ENCODE results near the gene NR4A2. TPM values are rescaled to one million over a fixed set of nuclear protein-coding genes. Genes with fewer than 3 reads are reported as not detected.

Gene NR4A2
- 1.4 and 2.6 TPM in 2 replicates for total RNA-seq (2022)
- percentile 69 among the genes with signal in this experiment for Bru-seq, nascent RNA
- BruChase-seq, experiment 1, labeled RNA remaining after a 6-hour chase = percentile 31 among the genes with signal in this experiment
- percentile 50 among the genes with signal in this experiment for BruChase-seq, experiment 2, labeled RNA remaining after a 2-hour chase
- long read RNA-seq, partial matches to known transcripts = 1 of 3 reads
- long read RNA-seq, other reads (novel, unspliced or antisense) = 1 of 3 reads

GRCh38 chr2:156332534-156333273, at the start of gene NR4A2:
Gene NR4A2, minus strand, starts transcription at chr2:156332721. Its CDS starts 2,535 bp downstream, at chr2:156330186.
- TF ChIP-seq, protein P1, sequence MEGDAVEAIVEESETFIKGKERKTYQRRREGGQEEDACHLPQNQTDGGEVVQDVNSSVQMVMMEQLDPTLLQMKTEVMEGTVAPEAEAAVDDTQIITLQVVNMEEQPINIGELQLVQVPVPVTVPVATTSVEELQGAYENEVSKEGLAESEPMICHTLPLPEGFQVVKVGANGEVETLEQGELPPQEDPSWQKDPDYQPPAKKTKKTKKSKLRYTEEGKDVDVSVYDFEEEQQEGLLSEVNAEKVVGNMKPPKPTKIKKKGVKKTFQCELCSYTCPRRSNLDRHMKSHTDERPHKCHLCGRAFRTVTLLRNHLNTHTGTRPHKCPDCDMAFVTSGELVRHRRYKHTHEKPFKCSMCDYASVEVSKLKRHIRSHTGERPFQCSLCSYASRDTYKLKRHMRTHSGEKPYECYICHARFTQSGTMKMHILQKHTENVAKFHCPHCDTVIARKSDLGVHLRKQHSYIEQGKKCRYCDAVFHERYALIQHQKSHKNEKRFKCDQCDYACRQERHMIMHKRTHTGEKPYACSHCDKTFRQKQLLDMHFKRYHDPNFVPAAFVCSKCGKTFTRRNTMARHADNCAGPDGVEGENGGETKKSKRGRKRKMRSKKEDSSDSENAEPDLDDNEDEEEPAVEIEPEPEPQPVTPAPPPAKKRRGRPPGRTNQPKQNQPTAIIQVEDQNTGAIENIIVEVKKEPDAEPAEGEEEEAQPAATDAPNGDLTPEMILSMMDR (IDR thresholded peaks at IDR 0.05; ENCODE audit: unreplicated experiment) = no peak
- H3K9me3 Mint-ChIP-seq (ENCODE audit: unreplicated experiment) = no peaks in the 10 kb centered on the region
- CTCF ChIA-PET = interaction anchor here (0.7 to 6.3 kb wide), 3 partner anchors 208 to 956 kb away, joined by 3 to 66 read pairs (median 20); no protein-coding TSS in a partner anchor
- TSS peak; percentile 22 for BruUV-seq (replicated peaks)
- peaks cover 19% of the 10 kb centered on the region for H3K36me3 Mint-ChIP-seq (ENCODE audit: insufficient read depth, unreplicated experiment)
- POLR2A ChIA-PET = interaction anchor here (0.6 to 5.0 kb wide), 9 partner anchors 9 to 560 kb away, joined by 3 to 74 read pairs (median 18); partner anchors contain the start of gene GPD2
- peak within 1 kb of the TSS; percentile 87 for H3K4me3 Mint-ChIP-seq (ENCODE audit: unreplicated experiment)
- DNase-seq (ENCODE audit: unreplicated experiment) = peak; percentile 94
- peaks cover 12% of the 10 kb centered on the region for H3K4me1 Mint-ChIP-seq (ENCODE audit: insufficient read depth, unreplicated experiment)
- H3K27ac Mint-ChIP-seq (ENCODE audit: low read depth, unreplicated experiment) = peak within 1 kb of the TSS; percentile 99
- no peaks in the 10 kb centered on the region for H3K27me3 Mint-ChIP-seq (ENCODE audit: insufficient read depth, unreplicated experiment)
- intact Hi-C loops (cut with micrococcal nuclease) = loop anchor here (2.0 to 5.0 kb wide), 3 partner anchors 220 to 956 kb away; no protein-coding TSS in a partner anchor

GRCh38 chr2:156380117-156380645, 47.7 kb upstream of the NR4A2 start:
- H3K27ac Mint-ChIP-seq (ENCODE audit: low read depth, unreplicated experiment) = no peak overlapping the region
- H3K4me1 Mint-ChIP-seq (ENCODE audit: insufficient read depth, unreplicated experiment) = no peaks in the 10 kb centered on the region
- ChIA-PET CTCF (interaction anchor here (1.5 kb wide), 1 partner anchor 17 kb away, joined by 4 read pairs; no protein-coding TSS in a partner anchor), POLR2A (no interaction called here)
- no peaks in the 10 kb centered on the region for H3K27me3 Mint-ChIP-seq (ENCODE audit: insufficient read depth, unreplicated experiment)
- intact Hi-C loops (cut with micrococcal nuclease) = no loop called here
- no TSS peak for BruUV-seq (replicated peaks)
- TF ChIP-seq, protein P1 (IDR thresholded peaks at IDR 0.05; ENCODE audit: unreplicated experiment) = no peak
- no peak for DNase-seq (ENCODE audit: unreplicated experiment)
- no peak overlapping the region for H3K4me3 Mint-ChIP-seq (ENCODE audit: unreplicated experiment)
- no peaks in the 10 kb centered on the region for H3K9me3 Mint-ChIP-seq (ENCODE audit: unreplicated experiment)
- H3K36me3 Mint-ChIP-seq (ENCODE audit: insufficient read depth, unreplicated experiment) = no peaks in the 10 kb centered on the region

GRCh38 chr2:156379714-156380113, 47.2 kb upstream of the NR4A2 start:
- ChIA-PET POLR2A (no interaction called here), CTCF (interaction anchor here (1.5 kb wide), 1 partner anchor 17 kb away, joined by 4 read pairs; no protein-coding TSS in a partner anchor)
- H3K4me1 Mint-ChIP-seq (ENCODE audit: insufficient read depth, unreplicated experiment) = no peaks in the 10 kb centered on the region
- H3K27me3 Mint-ChIP-seq (ENCODE audit: insufficient read depth, unreplicated experiment) = no peaks in the 10 kb centered on the region
- no peaks in the 10 kb centered on the region for H3K9me3 Mint-ChIP-seq (ENCODE audit: unreplicated experiment)
- no peak overlapping the region for H3K27ac Mint-ChIP-seq (ENCODE audit: low read depth, unreplicated experiment)
- H3K36me3 Mint-ChIP-seq (ENCODE audit: insufficient read depth, unreplicated experiment) = no peaks in the 10 kb centered on the region
- DNase-seq (ENCODE audit: unreplicated experiment) = no peak
- H3K4me3 Mint-ChIP-seq (ENCODE audit: unreplicated experiment) = no peak overlapping the region
- BruUV-seq (replicated peaks) = no TSS peak
- intact Hi-C loops (cut with micrococcal nuclease) = no loop called here
- TF ChIP-seq, protein P1 (IDR thresholded peaks at IDR 0.05; ENCODE audit: unreplicated experiment) = no peak

GRCh38 chr2:156379071-156379470, 46.5 kb upstream of the NR4A2 start:
- Mint-ChIP-seq H3K27me3 (ENCODE audit: insufficient read depth, unreplicated experiment) (no peaks in the 10 kb centered on the region), H3K4me3 (ENCODE audit: unreplicated experiment) (no peak overlapping the region), H3K4me1 (ENCODE audit: insufficient read depth, unreplicated experiment) (no peaks in the 10 kb centered on the region), H3K27ac (ENCODE audit: low read depth, unreplicated experiment) (no peak overlapping the region), H3K36me3 (ENCODE audit: insufficient read depth, unreplicated experiment) (no peaks in the 10 kb centered on the region), H3K9me3 (ENCODE audit: unreplicated experiment) (no peaks in the 10 kb centered on the region)
- DNase-seq (ENCODE audit: unreplicated experiment) = no peak
- TF ChIP-seq, protein P1 (IDR thresholded peaks at IDR 0.05; ENCODE audit: unreplicated experiment) = no peak
- intact Hi-C loops (cut with micrococcal nuclease) = no loop called here
- no TSS peak for BruUV-seq (replicated peaks)
- ChIA-PET POLR2A (no interaction called here), CTCF (interaction anchor here (1.0 kb wide), 1 partner anchor 26 kb away, joined by 5 read pairs; no protein-coding TSS in a partner anchor)

All from MCF 10A (cell line).